Cardiac muscle cell (in vitro differentiated cells and primary cell): Measurements from ENCODE around the gene ADH7. TPM values are rescaled to one million over a fixed set of nuclear protein-coding genes. Genes with fewer than 3 reads are reported as not detected.

ENCODE experiments used
- DNase-seq, 2 donors: peaks; one replicate each; pipeline versions ENCODE4 v3.0.0 to v3.0.0-alpha.2; 2010 to 2017; ENCODE audit warnings: low read depth in 1 of 2, low spot score in 1 of 2
- H3K27ac ChIP-seq: fragments of 200-600 bp; sonication (generic); 2 replicates; pipeline ENCODE4 v1.5.1; 2016
- H3K27me3 ChIP-seq: fragments of 200-600 bp; sonication (generic); 2 replicates; pipeline ENCODE4 v1.6.0; 2016; ENCODE audit warnings: control low read depth
- H3K36me3 ChIP-seq: fragments of 200-600 bp; sonication (generic); 2 replicates; pipeline ENCODE4 v1.5.1; 2016; ENCODE audit warnings: control low read depth
- H3K4me1 ChIP-seq: fragments of 200-600 bp; sonication (generic); 2 replicates; pipeline ENCODE4 v1.8.1; 2017; ENCODE audit warnings: low read depth, mild to moderate bottlenecking, mixed run types
- H3K4me3 ChIP-seq: fragments of 200-600 bp; sonication (generic); 2 replicates; pipeline ENCODE4 v1.5.1; 2016; ENCODE audit warnings: mild to moderate bottlenecking
- H3K9me3 ChIP-seq: fragments of 200-600 bp; sonication (generic); 2 replicates; pipeline ENCODE4 v1.5.1; 2017; ENCODE audit warnings: low read depth, mild to moderate bottlenecking, control low read depth
- polyA plus RNA-seq: library from polyadenylated mRNA; unstranded; fragments of >200 nt; fragmentation: Nextera tagmentation; extraction: Ambion mirVana; gene quantifications from 2 replicates; pipeline ENCODE4 v1.2.1, GENCODE V29; 2016
- total RNA-seq: library from RNA; depleted of rRNA; stranded (reverse); fragments of >200 nt; gene quantifications from 2 replicates; pipeline ENCODE4 v1.2.3, GENCODE V29; 2016
- TF ChIP-seq, protein P1 (sequence below): IDR thresholded peaks from 2 replicates; pipeline ENCODE4 v1.5.1; 2012; ENCODE audit warnings: low read depth, mild to moderate bottlenecking, low read length

Gene ADH7
- total and polyA plus RNA-seq, 2 experiments from 2014 or later: not detected

DNA sequence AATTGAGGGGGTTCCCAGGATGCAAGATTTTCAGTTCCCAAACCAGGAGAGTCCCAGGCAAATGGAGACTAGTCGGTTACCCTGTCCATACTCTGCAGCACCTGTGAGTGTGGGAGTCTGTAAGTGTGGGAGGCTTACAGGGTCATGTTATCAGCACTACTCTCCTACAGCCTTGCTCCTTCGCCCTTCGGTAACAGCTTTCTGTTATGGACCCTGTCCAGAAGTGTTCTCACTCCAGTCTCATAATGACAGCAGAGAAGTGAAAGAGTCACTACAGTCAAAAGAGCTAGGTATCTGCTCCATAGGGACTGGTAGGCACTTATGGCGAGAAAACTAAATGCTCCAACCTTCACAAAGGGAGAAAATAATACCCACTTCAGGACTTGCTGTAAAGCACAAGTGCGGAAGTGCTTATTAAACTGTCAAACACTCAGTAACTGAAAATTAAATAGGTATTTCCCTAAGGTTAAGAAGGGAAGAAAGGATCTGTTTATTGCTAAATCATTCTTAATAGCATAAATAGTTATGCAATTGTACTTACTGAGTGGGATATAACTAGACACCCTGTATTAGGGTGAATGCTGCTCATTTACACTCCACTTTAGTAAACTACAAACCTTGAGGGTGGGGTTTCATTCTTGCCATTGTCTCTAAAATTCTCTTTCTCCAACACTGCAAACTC, 2.7 kb upstream of the ADH7 start:
- TF ChIP-seq, protein P1, sequence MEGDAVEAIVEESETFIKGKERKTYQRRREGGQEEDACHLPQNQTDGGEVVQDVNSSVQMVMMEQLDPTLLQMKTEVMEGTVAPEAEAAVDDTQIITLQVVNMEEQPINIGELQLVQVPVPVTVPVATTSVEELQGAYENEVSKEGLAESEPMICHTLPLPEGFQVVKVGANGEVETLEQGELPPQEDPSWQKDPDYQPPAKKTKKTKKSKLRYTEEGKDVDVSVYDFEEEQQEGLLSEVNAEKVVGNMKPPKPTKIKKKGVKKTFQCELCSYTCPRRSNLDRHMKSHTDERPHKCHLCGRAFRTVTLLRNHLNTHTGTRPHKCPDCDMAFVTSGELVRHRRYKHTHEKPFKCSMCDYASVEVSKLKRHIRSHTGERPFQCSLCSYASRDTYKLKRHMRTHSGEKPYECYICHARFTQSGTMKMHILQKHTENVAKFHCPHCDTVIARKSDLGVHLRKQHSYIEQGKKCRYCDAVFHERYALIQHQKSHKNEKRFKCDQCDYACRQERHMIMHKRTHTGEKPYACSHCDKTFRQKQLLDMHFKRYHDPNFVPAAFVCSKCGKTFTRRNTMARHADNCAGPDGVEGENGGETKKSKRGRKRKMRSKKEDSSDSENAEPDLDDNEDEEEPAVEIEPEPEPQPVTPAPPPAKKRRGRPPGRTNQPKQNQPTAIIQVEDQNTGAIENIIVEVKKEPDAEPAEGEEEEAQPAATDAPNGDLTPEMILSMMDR: no peak
- Histone ChIP-seq H3K4me1 (no peaks in the 10 kb centered on the region), H3K4me3 (no peak overlapping the region), H3K27me3 (no peaks in the 10 kb centered on the region), H3K36me3 (no peaks in the 10 kb centered on the region), H3K27ac (no peak overlapping the region), H3K9me3 (no peaks in the 10 kb centered on the region)
- peak in 1 of 2 donors; percentile 48 for DNase-seq

DNA sequence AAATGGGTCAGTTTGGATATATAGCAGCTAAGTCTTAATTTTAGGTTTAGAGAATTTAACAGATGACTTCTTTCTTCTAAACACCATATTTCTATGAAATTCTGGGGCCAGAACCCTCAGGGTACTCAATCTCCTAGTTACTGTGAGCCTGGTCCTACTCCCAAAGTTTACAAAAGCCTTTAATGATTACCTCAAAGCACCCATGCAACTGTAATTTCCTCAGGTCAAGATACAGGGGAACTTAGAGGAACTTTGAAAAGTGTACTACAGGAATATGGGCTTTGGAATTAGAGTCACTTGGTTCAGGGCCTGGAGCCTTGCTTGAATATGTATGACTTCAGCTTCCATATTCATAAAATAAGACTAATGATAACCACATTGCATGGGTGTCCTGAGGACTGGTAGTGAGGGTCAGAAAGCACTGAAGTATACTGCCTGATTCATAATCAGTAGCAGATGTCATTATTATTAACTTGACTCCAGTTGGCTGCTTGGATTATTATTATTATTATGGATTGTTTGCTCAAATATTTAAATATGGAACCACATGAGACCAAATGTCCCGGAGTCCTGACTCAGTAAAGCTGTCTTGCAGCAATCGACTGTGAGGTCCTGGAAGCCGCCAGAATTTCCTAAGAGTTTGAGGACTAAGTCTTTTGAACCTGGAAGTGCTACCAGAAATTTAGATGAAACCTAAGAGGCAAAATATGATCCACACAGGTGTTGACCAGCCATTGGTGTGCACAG, 2.0 kb upstream of the ADH7 start:
- H3K27ac ChIP-seq: no peak overlapping the region
- H3K9me3 ChIP-seq: no peaks in the 10 kb centered on the region
- no peak overlapping the region for H3K4me3 ChIP-seq
- no peaks in the 10 kb centered on the region for H3K27me3 ChIP-seq
- no peak for DNase-seq
- no peaks in the 10 kb centered on the region for H3K4me1 ChIP-seq
- no peaks in the 10 kb centered on the region for H3K36me3 ChIP-seq
- TF ChIP-seq, protein P1: no peak

DNA sequence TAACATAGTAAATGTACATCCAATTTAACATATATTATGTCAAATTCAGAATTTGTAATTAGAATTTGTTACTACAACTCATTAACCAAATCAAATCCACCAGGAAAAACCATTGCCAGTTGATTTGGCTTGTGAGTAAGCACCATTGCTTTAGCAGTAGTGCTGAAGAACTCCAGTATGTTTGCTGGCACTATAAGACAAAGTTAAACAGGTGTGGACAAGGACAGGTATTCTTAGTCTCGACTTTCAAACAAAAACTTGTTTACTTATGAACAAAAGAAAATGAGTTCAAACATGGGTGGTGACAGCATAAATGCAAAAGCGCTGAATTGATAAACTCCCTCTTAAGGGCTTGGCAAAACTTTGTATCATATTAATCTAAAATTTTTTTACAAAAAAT, 1.3 kb upstream of the ADH7 start:
- DNase-seq: no peak
- Histone ChIP-seq H3K4me1 (no peaks in the 10 kb centered on the region), H3K36me3 (no peaks in the 10 kb centered on the region), H3K9me3 (no peaks in the 10 kb centered on the region), H3K27me3 (no peaks in the 10 kb centered on the region), H3K4me3 (no peak overlapping the region), H3K27ac (no peak overlapping the region)
- TF ChIP-seq, protein P1: no peak

DNA sequence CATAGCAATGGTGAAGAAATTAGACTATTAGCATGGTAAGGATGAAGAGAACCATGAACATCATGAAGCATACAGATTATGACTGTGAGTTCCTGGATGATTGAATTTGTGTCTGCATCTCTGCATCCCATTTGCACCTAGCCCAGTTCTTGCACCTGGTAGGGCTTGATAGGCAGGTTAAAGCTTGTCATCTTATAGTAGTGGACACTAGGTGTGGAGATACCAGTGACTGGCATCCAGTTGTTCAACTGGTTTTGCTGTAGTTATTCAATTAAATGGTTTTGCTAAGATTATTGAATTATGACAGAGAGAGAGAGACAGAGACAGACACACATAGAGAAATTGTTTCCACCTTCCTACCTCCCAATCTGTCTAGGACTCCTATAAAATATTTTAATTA, 5.0 kb downstream of the ADH7 start:
- Histone ChIP-seq H3K27me3 (no peaks in the 10 kb centered on the region), H3K4me3 (no peak overlapping the region), H3K36me3 (no peaks in the 10 kb centered on the region), H3K27ac (no peak overlapping the region), H3K4me1 (no peaks in the 10 kb centered on the region), H3K9me3 (no peaks in the 10 kb centered on the region)
- DNase-seq: no peak
- TF ChIP-seq, protein P1: no peak

DNA sequence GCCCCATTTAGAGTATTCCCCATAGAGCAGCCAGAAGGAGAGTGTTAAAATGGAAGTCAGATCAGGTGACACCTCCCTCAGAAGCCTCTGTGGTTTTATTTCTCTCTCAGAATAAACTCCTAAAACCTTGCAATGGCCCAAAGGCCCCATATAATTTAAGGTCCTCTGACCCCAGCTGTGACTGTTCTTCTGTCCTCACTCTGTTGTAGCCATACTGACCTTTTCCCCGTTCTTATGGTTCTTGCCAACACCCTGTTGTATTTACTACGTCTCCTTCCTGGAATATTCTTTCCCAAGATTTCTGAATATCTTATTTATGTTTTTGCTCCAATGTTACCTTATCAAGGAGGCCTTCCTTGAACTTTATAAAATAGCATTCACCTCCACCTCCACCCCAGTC, 18.0 kb downstream of the ADH7 start:
- Histone ChIP-seq H3K4me1 (no peaks in the 10 kb centered on the region), H3K4me3 (no peak overlapping the region), H3K27ac (no peak overlapping the region), H3K36me3 (no peaks in the 10 kb centered on the region), H3K27me3 (no peaks in the 10 kb centered on the region), H3K9me3 (no peaks in the 10 kb centered on the region)
- no peak for DNase-seq
- TF ChIP-seq, protein P1: no peak
